ENCODE data around the gene ADAD2. TPM values are rescaled to one million over a fixed set of nuclear protein-coding genes. Genes with fewer than 3 reads are reported as not detected.
A peak's percentile ranks its signal among the peaks of the same experiment; 100 is the strongest.

ADAD2 gene
- not detected for total RNA-seq
- total RNA-seq, result 0 to 0.15 reads per million in 2 donors

- DNase-seq (no peak), ATAC-seq (no peak)
- H3K9me3 ChIP-seq (ENCODE audit: control insufficient read depth, low read length, poor library complexity, severe bottlenecking), result no peaks in the 10 kb centered on the region
- Mint-ChIP-seq H3K36me3 (ENCODE audit: low read depth) (no peaks in the 10 kb centered on the region), H3K4me1 (peaks cover 12% of the 10 kb centered on the region), H3K4me3 (no peak within 1 kb of the TSS), H3K27ac (no peak within 1 kb of the TSS), H3K27me3 (no peaks in the 10 kb centered on the region)
These were observed at the start of gene ADAD2 for GRCh38 chr16:84190731-84191388. TSS of gene ADAD2 (plus strand) at chr16:84191157. CDS start at chr16:84191231, 74 bp downstream.

GRCh38 chr16:84143081-84143480 lies 47.9 kb upstream of the ADAD2 start:
- Mint-ChIP-seq H3K27ac (peak overlapping the region; percentile 93), H3K36me3 (ENCODE audit: low read depth) (no peaks in the 10 kb centered on the region), H3K27me3 (peaks cover 7% of the 10 kb centered on the region), H3K4me1 (peaks cover 25% of the 10 kb centered on the region), H3K4me3 (peak overlapping the region; percentile 97)
- ATAC-seq, result no peak
- DNase-seq, result no peak
- no peaks in the 10 kb centered on the region for H3K9me3 ChIP-seq (ENCODE audit: control insufficient read depth, low read length, poor library complexity, severe bottlenecking)

GRCh38 chr16:84143784-84144199 lies 47.2 kb upstream of the ADAD2 start:
- ATAC-seq (no peak), DNase-seq (no peak)
- peak overlapping the region; percentile 97 for H3K4me3 Mint-ChIP-seq
- H3K4me1 Mint-ChIP-seq, result peaks cover 23% of the 10 kb centered on the region
- H3K9me3 ChIP-seq (ENCODE audit: control insufficient read depth, low read length, poor library complexity, severe bottlenecking), result no peaks in the 10 kb centered on the region
- H3K27me3 Mint-ChIP-seq, result peaks cover 9% of the 10 kb centered on the region
- H3K27ac Mint-ChIP-seq, result peak overlapping the region; percentile 93
- H3K36me3 Mint-ChIP-seq (ENCODE audit: low read depth), result no peaks in the 10 kb centered on the region

- H3K9me3 ChIP-seq (ENCODE audit: control insufficient read depth, low read length, poor library complexity, severe bottlenecking), result no peaks in the 10 kb centered on the region
- ATAC-seq (peak; percentile 56), DNase-seq (peak; percentile 28 to 49 (median 48))
- H3K4me1 Mint-ChIP-seq, result peaks cover 18% of the 10 kb centered on the region
- H3K4me3 Mint-ChIP-seq, result peak overlapping the region; percentile 97
- peak overlapping the region; percentile 93 for H3K27ac Mint-ChIP-seq
- H3K36me3 Mint-ChIP-seq (ENCODE audit: low read depth), result no peaks in the 10 kb centered on the region
- H3K27me3 Mint-ChIP-seq, result peaks cover 13% of the 10 kb centered on the region
These were observed 46.6 kb upstream of the ADAD2 start for GRCh38 chr16:84144209-84144858.

- Mint-ChIP-seq H3K4me1 (peaks cover 16% of the 10 kb centered on the region), H3K27ac (peak within 1 kb of the TSS; percentile 93), H3K4me3 (peak within 1 kb of the TSS; percentile 97), H3K27me3 (peaks cover 18% of the 10 kb centered on the region), H3K36me3 (ENCODE audit: low read depth) (peaks cover 2% of the 10 kb centered on the region)
- peak; percentile 87 for ATAC-seq
- DNase-seq, result peak; percentile 94 to 99 (median 97)
- no peaks in the 10 kb centered on the region for H3K9me3 ChIP-seq (ENCODE audit: control insufficient read depth, low read length, poor library complexity, severe bottlenecking)
These were observed 45.9 kb upstream of the ADAD2 start, which contains the start of the genes DNAAF1 and HSDL1 for GRCh38 chr16:84144859-84145639. TSS of gene DNAAF1 (plus strand) at chr16:84145308. CDS start at chr16:84145441, 133 bp downstream. TSS of gene HSDL1 (minus strand) at chr16:84145177. CDS start at chr16:84131321, 13,856 bp downstream.

- Mint-ChIP-seq H3K4me1 (peaks cover 2% of the 10 kb centered on the region), H3K36me3 (ENCODE audit: low read depth) (peaks cover 5% of the 10 kb centered on the region), H3K27me3 (peaks cover 43% of the 10 kb centered on the region), H3K4me3 (no peak overlapping the region), H3K27ac (no peak overlapping the region)
- ATAC-seq (no peak), DNase-seq (no peak)
- H3K9me3 ChIP-seq (ENCODE audit: control insufficient read depth, low read length, poor library complexity, severe bottlenecking), result no peaks in the 10 kb centered on the region
These were observed 40.0 kb upstream of the ADAD2 start for GRCh38 chr16:84150926-84151325.

GRCh38 chr16:84153660-84154214 lies 37.2 kb upstream of the ADAD2 start:
- H3K27me3 Mint-ChIP-seq, result peaks cover 54% of the 10 kb centered on the region

GRCh38 chr16:84155226-84155625 lies 35.7 kb upstream of the ADAD2 start:
- Mint-ChIP-seq H3K4me3 (no peak overlapping the region), H3K36me3 (ENCODE audit: low read depth) (peaks cover 4% of the 10 kb centered on the region), H3K4me1 (peaks cover 4% of the 10 kb centered on the region), H3K27ac (no peak overlapping the region), H3K27me3 (peaks cover 52% of the 10 kb centered on the region)
- ATAC-seq (no peak), DNase-seq (no peak)
- H3K9me3 ChIP-seq (ENCODE audit: control insufficient read depth, low read length, poor library complexity, severe bottlenecking), result no peaks in the 10 kb centered on the region

More at GRCh38 chr16:84153660-84154214, 37.2 kb upstream of the ADAD2 start:
- ATAC-seq, result no peak
- no peak for DNase-seq
- Mint-ChIP-seq H3K4me3 (no peak overlapping the region), H3K36me3 (ENCODE audit: low read depth) (peaks cover 5% of the 10 kb centered on the region), H3K27ac (no peak overlapping the region), H3K4me1 (peaks cover 2% of the 10 kb centered on the region)
- H3K9me3 ChIP-seq (ENCODE audit: control insufficient read depth, low read length, poor library complexity, severe bottlenecking), result no peaks in the 10 kb centered on the region

GRCh38 chr16:84155771-84156170 lies 35.2 kb upstream of the ADAD2 start:
- H3K27ac Mint-ChIP-seq, result no peak overlapping the region
- peaks cover 4% of the 10 kb centered on the region for H3K4me1 Mint-ChIP-seq
- no peak overlapping the region for H3K4me3 Mint-ChIP-seq
- peaks cover 4% of the 10 kb centered on the region for H3K36me3 Mint-ChIP-seq (ENCODE audit: low read depth)
- peaks cover 51% of the 10 kb centered on the region for H3K27me3 Mint-ChIP-seq
- H3K9me3 ChIP-seq (ENCODE audit: control insufficient read depth, low read length, poor library complexity, severe bottlenecking), result no peaks in the 10 kb centered on the region
- DNase-seq (no peak), ATAC-seq (no peak)

- no peak for ATAC-seq
- H3K4me3 Mint-ChIP-seq, result no peak overlapping the region
- H3K36me3 Mint-ChIP-seq (ENCODE audit: low read depth), result peaks cover 4% of the 10 kb centered on the region
- peaks cover 46% of the 10 kb centered on the region for H3K27me3 Mint-ChIP-seq
- peaks cover 4% of the 10 kb centered on the region for H3K4me1 Mint-ChIP-seq
- no peak for DNase-seq
- no peaks in the 10 kb centered on the region for H3K9me3 ChIP-seq (ENCODE audit: control insufficient read depth, low read length, poor library complexity, severe bottlenecking)
- no peak overlapping the region for H3K27ac Mint-ChIP-seq
These were observed 34.6 kb upstream of the ADAD2 start for GRCh38 chr16:84156342-84156784.

GRCh38 chr16:84159007-84159406 lies 31.9 kb upstream of the ADAD2 start:
- Mint-ChIP-seq H3K27ac (no peak overlapping the region), H3K36me3 (ENCODE audit: low read depth) (no peaks in the 10 kb centered on the region), H3K4me1 (peaks cover 4% of the 10 kb centered on the region), H3K4me3 (no peak overlapping the region), H3K27me3 (peaks cover 49% of the 10 kb centered on the region)
- H3K9me3 ChIP-seq (ENCODE audit: control insufficient read depth, low read length, poor library complexity, severe bottlenecking), result no peaks in the 10 kb centered on the region
- DNase-seq (no peak), ATAC-seq (no peak)

GRCh38 chr16:84159800-84160199 lies 31.2 kb upstream of the ADAD2 start:
- no peak overlapping the region for H3K4me3 Mint-ChIP-seq
- DNase-seq, result no peak
- no peaks in the 10 kb centered on the region for H3K9me3 ChIP-seq (ENCODE audit: control insufficient read depth, low read length, poor library complexity, severe bottlenecking)
- no peak for ATAC-seq
- H3K36me3 Mint-ChIP-seq (ENCODE audit: low read depth), result no peaks in the 10 kb centered on the region
- H3K4me1 Mint-ChIP-seq, result peaks cover 4% of the 10 kb centered on the region
- no peak overlapping the region for H3K27ac Mint-ChIP-seq
- H3K27me3 Mint-ChIP-seq, result peaks cover 57% of the 10 kb centered on the region

- DNase-seq (no peak), ATAC-seq (no peak)
- peaks cover 2% of the 10 kb centered on the region for H3K4me1 Mint-ChIP-seq
- no peak overlapping the region for H3K4me3 Mint-ChIP-seq
- H3K27me3 Mint-ChIP-seq, result peaks cover 58% of the 10 kb centered on the region
- peaks cover 2% of the 10 kb centered on the region for H3K36me3 Mint-ChIP-seq (ENCODE audit: low read depth)
- H3K9me3 ChIP-seq (ENCODE audit: control insufficient read depth, low read length, poor library complexity, severe bottlenecking), result no peaks in the 10 kb centered on the region
- H3K27ac Mint-ChIP-seq, result no peak overlapping the region
These were observed 29.9 kb upstream of the ADAD2 start for GRCh38 chr16:84161037-84161436.
